Measurements from ENCODE around the gene ZDHHC18.
"Not testable (repeated sequence)": the region's sequence is repeated elsewhere in the genome, so short reads cannot be mapped to it uniquely, and the experiment has no call there.

The ZDHHC18 gene

GRCh38 chr1:26864610-26865480, 38.4 kb downstream of the ZDHHC18 start:
- H3K27ac Mint-ChIP-seq, result peak overlapping the region; percentile 85
- peaks cover 6% of the 10 kb centered on the region for H3K36me3 Mint-ChIP-seq (ENCODE audit: low read depth)

GRCh38 chr1:26873097-26873496, 46.6 kb downstream of the ZDHHC18 start:
- H3K27ac Mint-ChIP-seq; intact Hi-C loops (cut with micrococcal nuclease); H3K4me3 Mint-ChIP-seq; H3K9me3 Mint-ChIP-seq; H3K27me3 Mint-ChIP-seq; H3K4me1 Mint-ChIP-seq (ENCODE audit: low read depth): not testable (repeated sequence)
- peaks cover 25% of the 10 kb centered on the region for H3K36me3 Mint-ChIP-seq (ENCODE audit: low read depth)

More at GRCh38 chr1:26864610-26865480, 38.4 kb downstream of the ZDHHC18 start:
- H3K9me3 Mint-ChIP-seq, result no peaks in the 10 kb centered on the region
- H3K4me3 Mint-ChIP-seq, result peak overlapping the region; percentile 94
- peaks cover 24% of the 10 kb centered on the region for H3K4me1 Mint-ChIP-seq (ENCODE audit: low read depth)
- H3K27me3 Mint-ChIP-seq, result peaks cover 13% of the 10 kb centered on the region
- intact Hi-C loops (cut with micrococcal nuclease), result no loop called here

- intact Hi-C loops (cut with micrococcal nuclease), result loop anchor here (5.0 kb wide), 1 partner anchor 63 kb away; no protein-coding TSS in a partner anchor
- peaks cover 40% of the 10 kb centered on the region for H3K36me3 Mint-ChIP-seq (ENCODE audit: low read depth)
- H3K9me3 Mint-ChIP-seq, result no peaks in the 10 kb centered on the region
- H3K27me3 Mint-ChIP-seq, result no peaks in the 10 kb centered on the region
- no peaks in the 10 kb centered on the region for H3K4me1 Mint-ChIP-seq (ENCODE audit: low read depth)
- no peak overlapping the region for H3K27ac Mint-ChIP-seq
- no peak overlapping the region for H3K4me3 Mint-ChIP-seq
These were observed 48.4 kb downstream of the ZDHHC18 start for GRCh38 chr1:26874896-26875295.

- no peaks in the 10 kb centered on the region for H3K9me3 Mint-ChIP-seq
- H3K27me3 Mint-ChIP-seq, result no peaks in the 10 kb centered on the region
- intact Hi-C loops (cut with micrococcal nuclease), result loop anchor here (5.0 kb wide), 1 partner anchor 65 kb away; no protein-coding TSS in a partner anchor
- H3K4me1 Mint-ChIP-seq (ENCODE audit: low read depth), result no peaks in the 10 kb centered on the region
- H3K36me3 Mint-ChIP-seq (ENCODE audit: low read depth), result peaks cover 63% of the 10 kb centered on the region
- H3K27ac Mint-ChIP-seq, result no peak overlapping the region
- no peak overlapping the region for H3K4me3 Mint-ChIP-seq
These were observed 50.8 kb downstream of the ZDHHC18 start for GRCh38 chr1:26877326-26877725.

- peaks cover 88% of the 10 kb centered on the region for H3K36me3 Mint-ChIP-seq (ENCODE audit: low read depth)
- H3K4me1 Mint-ChIP-seq (ENCODE audit: low read depth), result no peaks in the 10 kb centered on the region
- no peaks in the 10 kb centered on the region for H3K9me3 Mint-ChIP-seq
- intact Hi-C loops (cut with micrococcal nuclease), result loop anchor here (5.0 kb wide), 1 partner anchor 67 kb away; no protein-coding TSS in a partner anchor
- no peak overlapping the region for H3K4me3 Mint-ChIP-seq
- no peak overlapping the region for H3K27ac Mint-ChIP-seq
- no peaks in the 10 kb centered on the region for H3K27me3 Mint-ChIP-seq
These were observed 53.3 kb downstream of the ZDHHC18 start for GRCh38 chr1:26879793-26880192.

GRCh38 chr1:26881611-26882010, 55.1 kb downstream of the ZDHHC18 start:
- H3K4me1 Mint-ChIP-seq (ENCODE audit: low read depth); H3K4me3 Mint-ChIP-seq; H3K9me3 Mint-ChIP-seq; H3K27me3 Mint-ChIP-seq; H3K27ac Mint-ChIP-seq; intact Hi-C loops (cut with micrococcal nuclease): not testable (repeated sequence)
- peaks cover 92% of the 10 kb centered on the region for H3K36me3 Mint-ChIP-seq (ENCODE audit: low read depth)

GRCh38 chr1:26882696-26883463, 56.4 kb downstream of the ZDHHC18 start:
- H3K4me1 Mint-ChIP-seq (ENCODE audit: low read depth), result peaks cover under 1% of the 10 kb centered on the region
- H3K36me3 Mint-ChIP-seq (ENCODE audit: low read depth), result peaks cover 94% of the 10 kb centered on the region
- no peak overlapping the region for H3K4me3 Mint-ChIP-seq
- no peak overlapping the region for H3K27ac Mint-ChIP-seq
- intact Hi-C loops (cut with micrococcal nuclease), result no loop called here
- H3K9me3 Mint-ChIP-seq, result no peaks in the 10 kb centered on the region
- H3K27me3 Mint-ChIP-seq, result no peaks in the 10 kb centered on the region

GRCh38 chr1:26887125-26887524, 60.6 kb downstream of the ZDHHC18 start:
- Mint-ChIP-seq H3K27me3 (no peaks in the 10 kb centered on the region), H3K9me3 (no peaks in the 10 kb centered on the region), H3K4me1 (ENCODE audit: low read depth) (peaks cover 30% of the 10 kb centered on the region), H3K27ac (no peak overlapping the region), H3K4me3 (no peak overlapping the region), H3K36me3 (ENCODE audit: low read depth) (peaks cover 95% of the 10 kb centered on the region)
- intact Hi-C loops (cut with micrococcal nuclease), result no loop called here

- H3K9me3 Mint-ChIP-seq, result no peaks in the 10 kb centered on the region
- no peaks in the 10 kb centered on the region for H3K27me3 Mint-ChIP-seq
- H3K27ac Mint-ChIP-seq, result no peak overlapping the region
- intact Hi-C loops (cut with micrococcal nuclease), result no loop called here
- H3K4me3 Mint-ChIP-seq, result no peak overlapping the region
- H3K36me3 Mint-ChIP-seq (ENCODE audit: low read depth), result peaks cover 95% of the 10 kb centered on the region
- peaks cover 30% of the 10 kb centered on the region for H3K4me1 Mint-ChIP-seq (ENCODE audit: low read depth)
These were observed 61.7 kb downstream of the ZDHHC18 start for GRCh38 chr1:26888231-26888630.

- peak within 1 kb of the TSS; percentile 95 for H3K27ac Mint-ChIP-seq
- intact Hi-C loops (cut with micrococcal nuclease), result no loop called here
- H3K9me3 Mint-ChIP-seq, result no peaks in the 10 kb centered on the region
- peaks cover 95% of the 10 kb centered on the region for H3K36me3 Mint-ChIP-seq (ENCODE audit: low read depth)
- peaks cover 36% of the 10 kb centered on the region for H3K4me1 Mint-ChIP-seq (ENCODE audit: low read depth)
- no peaks in the 10 kb centered on the region for H3K27me3 Mint-ChIP-seq
- peak within 1 kb of the TSS; percentile 96 for H3K4me3 Mint-ChIP-seq
These were observed 63.3 kb downstream of the ZDHHC18 start, which contains the start of gene GPN2 for GRCh38 chr1:26889551-26890466. TSS of gene GPN2 (minus strand) at chr1:26890283. CDS start at chr1:26890096, 187 bp downstream.

GRCh38 chr1:26890467-26890796, 63.9 kb downstream of the ZDHHC18 start:
- H3K36me3 Mint-ChIP-seq (ENCODE audit: low read depth), result peaks cover 95% of the 10 kb centered on the region
- peak overlapping the region; percentile 95 for H3K27ac Mint-ChIP-seq
- H3K27me3 Mint-ChIP-seq, result no peaks in the 10 kb centered on the region
- H3K4me3 Mint-ChIP-seq, result peak overlapping the region; percentile 96
- intact Hi-C loops (cut with micrococcal nuclease), result no loop called here
- no peaks in the 10 kb centered on the region for H3K9me3 Mint-ChIP-seq
- H3K4me1 Mint-ChIP-seq (ENCODE audit: low read depth), result peaks cover 37% of the 10 kb centered on the region

- H3K36me3 Mint-ChIP-seq (ENCODE audit: low read depth), result peaks cover 95% of the 10 kb centered on the region
- H3K27ac Mint-ChIP-seq, result no peak overlapping the region
- no peaks in the 10 kb centered on the region for H3K27me3 Mint-ChIP-seq
- H3K4me3 Mint-ChIP-seq, result no peak overlapping the region
- intact Hi-C loops (cut with micrococcal nuclease), result no loop called here
- peaks cover 42% of the 10 kb centered on the region for H3K4me1 Mint-ChIP-seq (ENCODE audit: low read depth)
- H3K9me3 Mint-ChIP-seq, result no peaks in the 10 kb centered on the region
These were observed 67.8 kb downstream of the ZDHHC18 start for GRCh38 chr1:26894263-26894662.

GRCh38 chr1:26897351-26897750, 70.9 kb downstream of the ZDHHC18 start:
- H3K36me3 Mint-ChIP-seq (ENCODE audit: low read depth), result peaks cover 78% of the 10 kb centered on the region

More at GRCh38 chr1:26897351-26897750, 70.9 kb downstream of the ZDHHC18 start:
- no peaks in the 10 kb centered on the region for H3K9me3 Mint-ChIP-seq
- intact Hi-C loops (cut with micrococcal nuclease), result no loop called here
- peaks cover 3% of the 10 kb centered on the region for H3K27me3 Mint-ChIP-seq
- peaks cover 36% of the 10 kb centered on the region for H3K4me1 Mint-ChIP-seq (ENCODE audit: low read depth)
- H3K4me3 Mint-ChIP-seq, result no peak overlapping the region
- no peak overlapping the region for H3K27ac Mint-ChIP-seq

All from dendritic cell treated with granulocyte-macrophage colony-stimulating factor and Interleukin-4, amounts not matched to agents 40 ng/mL and 50 ng/mL, for 4 days (primary cell).